ENCODE measurements around the gene TNF.

DNA sequence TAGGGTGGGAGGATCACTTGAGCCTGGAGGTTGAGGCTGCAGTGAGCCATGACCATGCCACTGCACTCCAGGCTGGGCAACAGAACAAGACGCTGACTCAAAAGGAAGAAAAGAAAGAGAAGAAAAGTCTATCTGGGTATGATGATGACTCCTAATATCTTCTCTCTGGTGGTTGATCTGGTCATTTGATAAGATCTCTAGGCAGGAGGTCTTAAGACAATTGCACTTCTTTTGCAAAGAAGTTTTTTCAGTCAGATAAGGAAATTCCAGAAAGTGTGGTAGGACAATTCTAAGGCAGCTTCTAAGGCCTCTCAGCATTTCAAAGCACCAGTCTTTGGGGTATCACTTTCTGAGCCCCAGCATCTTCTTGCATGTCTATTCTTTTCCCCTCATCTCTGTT is 32.0 kb downstream of the TNF start:
- no peak for TF ChIP-seq POLR2A (IDR thresholded peaks at IDR 0.05)
- TF ChIP-seq, protein P1, sequence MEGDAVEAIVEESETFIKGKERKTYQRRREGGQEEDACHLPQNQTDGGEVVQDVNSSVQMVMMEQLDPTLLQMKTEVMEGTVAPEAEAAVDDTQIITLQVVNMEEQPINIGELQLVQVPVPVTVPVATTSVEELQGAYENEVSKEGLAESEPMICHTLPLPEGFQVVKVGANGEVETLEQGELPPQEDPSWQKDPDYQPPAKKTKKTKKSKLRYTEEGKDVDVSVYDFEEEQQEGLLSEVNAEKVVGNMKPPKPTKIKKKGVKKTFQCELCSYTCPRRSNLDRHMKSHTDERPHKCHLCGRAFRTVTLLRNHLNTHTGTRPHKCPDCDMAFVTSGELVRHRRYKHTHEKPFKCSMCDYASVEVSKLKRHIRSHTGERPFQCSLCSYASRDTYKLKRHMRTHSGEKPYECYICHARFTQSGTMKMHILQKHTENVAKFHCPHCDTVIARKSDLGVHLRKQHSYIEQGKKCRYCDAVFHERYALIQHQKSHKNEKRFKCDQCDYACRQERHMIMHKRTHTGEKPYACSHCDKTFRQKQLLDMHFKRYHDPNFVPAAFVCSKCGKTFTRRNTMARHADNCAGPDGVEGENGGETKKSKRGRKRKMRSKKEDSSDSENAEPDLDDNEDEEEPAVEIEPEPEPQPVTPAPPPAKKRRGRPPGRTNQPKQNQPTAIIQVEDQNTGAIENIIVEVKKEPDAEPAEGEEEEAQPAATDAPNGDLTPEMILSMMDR (IDR thresholded peaks at IDR 0.05) = no peak

Data from prostate gland (tissue), 2 donors.